Inferior parietal cortex (tissue), 1 donor: ENCODE data around the gene KCNJ14.

Experiments used
- DNase-seq: peaks from one replicate; pipeline ENCODE4 v3.0.0-alpha.2; 2016; ENCODE audit errors: extremely low spot score

Gene KCNJ14

DNA sequence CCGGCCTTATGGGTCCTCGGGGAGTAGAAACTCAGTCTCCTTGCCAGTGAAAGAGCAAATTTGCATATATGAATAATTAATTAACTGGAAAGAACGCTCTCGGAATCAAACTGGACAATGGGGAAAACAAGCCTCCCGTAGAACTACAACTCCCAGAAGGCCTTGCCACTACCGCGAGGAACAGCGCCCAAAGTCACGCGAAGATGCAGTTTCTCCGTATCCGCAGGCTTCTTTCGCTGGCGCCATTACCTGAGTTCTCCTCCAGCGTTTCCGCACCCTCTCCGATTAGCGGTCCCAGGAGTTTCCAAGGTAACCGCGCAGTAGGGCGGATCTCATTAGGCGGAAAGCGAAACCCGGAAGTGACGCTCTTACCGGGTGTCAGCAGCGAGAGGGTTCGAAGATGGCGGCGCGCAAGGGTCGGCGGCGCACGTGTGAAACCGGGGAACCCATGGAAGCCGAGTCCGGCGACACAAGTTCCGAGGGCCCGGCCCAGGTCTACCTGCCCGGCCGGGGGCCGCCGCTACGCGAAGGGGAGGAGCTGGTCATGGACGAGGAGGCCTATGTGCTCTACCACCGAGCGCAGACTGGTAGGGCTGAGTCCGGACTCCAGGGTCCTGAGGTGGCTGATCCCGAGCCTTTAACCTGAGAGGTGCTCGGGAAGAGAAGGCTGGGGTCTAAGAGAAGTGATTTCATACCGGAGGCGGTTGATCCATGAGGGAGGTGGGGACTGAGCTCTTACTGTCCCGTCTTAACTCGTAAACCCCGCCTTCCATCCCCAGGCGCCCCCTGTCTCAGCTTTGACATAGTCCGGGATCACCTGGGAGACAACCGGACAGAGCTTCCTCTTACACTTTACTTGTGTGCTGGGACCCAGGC lies 9.5 kb upstream of the KCNJ14 start, which contains the start of gene GRWD1:
Gene GRWD1, plus strand, starts transcription at position 378 of the 876 bp plus-strand sequence. Its CDS starts 23 bp downstream, at position 401.
- DNase-seq = peak; percentile 95

DNA sequence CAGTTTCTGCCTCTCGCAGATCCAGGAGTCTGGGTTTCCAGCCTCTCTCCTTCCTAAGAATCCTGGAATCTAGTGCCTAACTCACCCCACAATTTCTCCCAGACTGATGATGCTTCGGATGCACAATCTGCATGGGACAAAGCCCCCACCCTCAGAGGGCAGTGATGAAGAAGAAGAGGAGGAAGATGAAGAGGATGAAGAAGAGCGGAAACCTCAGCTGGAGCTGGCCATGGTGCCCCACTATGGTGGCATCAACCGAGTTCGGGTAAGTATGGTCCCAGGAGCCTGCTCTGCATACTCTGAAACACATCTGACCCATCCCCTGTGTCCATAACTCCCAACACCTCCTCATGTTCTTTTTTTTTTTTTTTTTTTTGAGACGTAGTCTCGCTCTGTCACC lies 8.8 kb upstream of the KCNJ14 start:
- no peak for DNase-seq

DNA sequence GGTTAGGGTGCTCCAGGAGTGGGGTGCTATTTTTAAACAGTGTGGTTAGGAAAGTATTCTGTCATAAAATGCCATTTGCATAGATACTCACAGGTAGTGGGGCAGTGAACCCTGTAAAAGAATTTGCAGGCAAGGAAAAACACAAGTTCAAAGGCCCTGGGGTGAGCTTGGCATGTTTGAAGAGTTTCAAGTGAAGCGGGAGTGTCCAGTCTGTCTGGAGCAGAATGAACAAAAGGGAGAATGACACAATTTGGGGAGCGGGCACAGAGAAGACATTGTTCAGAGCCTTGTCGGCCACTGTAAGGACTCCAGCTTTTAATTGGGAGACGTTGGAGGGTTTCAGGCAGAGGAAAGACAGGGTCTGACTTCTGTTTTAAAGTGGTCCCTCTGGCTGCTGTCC lies 6.8 kb upstream of the KCNJ14 start:
- no peak for DNase-seq

DNA sequence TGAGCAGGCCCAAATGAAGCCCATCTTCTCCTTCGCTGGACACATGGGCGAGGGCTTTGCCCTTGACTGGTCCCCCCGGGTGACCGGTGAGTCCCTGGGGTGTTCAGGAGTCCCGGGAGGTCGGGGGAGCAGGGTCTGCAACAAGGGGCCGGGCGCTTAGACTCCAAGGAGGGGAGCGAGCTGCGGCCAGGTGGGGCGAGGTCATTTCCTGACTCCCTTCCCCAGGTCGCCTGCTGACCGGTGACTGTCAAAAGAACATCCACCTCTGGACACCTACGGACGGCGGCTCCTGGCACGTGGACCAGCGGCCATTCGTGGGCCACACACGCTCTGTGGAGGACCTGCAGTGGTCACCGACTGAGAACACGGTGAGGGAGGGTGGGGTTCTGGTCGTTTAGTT lies 4.9 kb upstream of the KCNJ14 start:
- no peak for DNase-seq

DNA sequence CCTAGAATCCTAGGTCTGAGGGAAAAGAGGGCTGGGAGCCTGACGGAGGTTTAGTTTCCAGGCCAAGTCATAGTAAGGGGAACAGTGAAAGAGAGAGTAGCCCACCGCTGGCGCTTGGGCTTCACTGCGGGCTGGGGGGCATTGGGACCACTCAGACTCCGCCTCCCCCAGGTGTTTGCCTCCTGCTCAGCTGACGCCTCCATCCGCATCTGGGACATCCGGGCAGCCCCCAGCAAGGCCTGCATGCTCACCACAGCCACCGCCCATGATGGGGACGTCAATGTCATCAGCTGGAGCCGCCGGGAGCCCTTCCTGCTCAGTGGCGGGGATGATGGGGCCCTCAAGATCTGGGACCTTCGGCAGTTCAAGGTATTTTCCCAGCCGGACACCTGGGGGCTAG lies 4.5 kb upstream of the KCNJ14 start:
- DNase-seq = no peak

DNA sequence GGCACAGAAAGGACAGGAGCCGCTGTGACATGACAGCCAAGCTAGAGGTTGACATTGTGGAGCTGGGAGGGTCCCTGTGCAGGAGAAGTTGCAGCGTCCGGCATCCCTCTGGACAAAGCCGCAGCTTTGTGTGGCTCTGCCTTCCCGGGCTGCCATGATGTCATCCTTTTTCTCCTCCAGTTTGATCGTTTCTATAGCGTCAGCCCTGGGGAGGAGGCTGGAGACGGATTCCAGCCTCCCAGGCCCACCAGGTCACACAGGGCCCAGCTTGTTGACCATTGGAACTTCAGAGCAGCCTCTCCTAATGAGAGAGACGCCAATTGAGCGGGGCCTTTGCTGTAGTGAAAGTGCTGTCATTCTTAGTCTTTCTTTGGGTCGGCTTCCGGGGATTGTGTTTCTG lies 3.8 kb upstream of the KCNJ14 start:
- DNase-seq = no peak

DNA sequence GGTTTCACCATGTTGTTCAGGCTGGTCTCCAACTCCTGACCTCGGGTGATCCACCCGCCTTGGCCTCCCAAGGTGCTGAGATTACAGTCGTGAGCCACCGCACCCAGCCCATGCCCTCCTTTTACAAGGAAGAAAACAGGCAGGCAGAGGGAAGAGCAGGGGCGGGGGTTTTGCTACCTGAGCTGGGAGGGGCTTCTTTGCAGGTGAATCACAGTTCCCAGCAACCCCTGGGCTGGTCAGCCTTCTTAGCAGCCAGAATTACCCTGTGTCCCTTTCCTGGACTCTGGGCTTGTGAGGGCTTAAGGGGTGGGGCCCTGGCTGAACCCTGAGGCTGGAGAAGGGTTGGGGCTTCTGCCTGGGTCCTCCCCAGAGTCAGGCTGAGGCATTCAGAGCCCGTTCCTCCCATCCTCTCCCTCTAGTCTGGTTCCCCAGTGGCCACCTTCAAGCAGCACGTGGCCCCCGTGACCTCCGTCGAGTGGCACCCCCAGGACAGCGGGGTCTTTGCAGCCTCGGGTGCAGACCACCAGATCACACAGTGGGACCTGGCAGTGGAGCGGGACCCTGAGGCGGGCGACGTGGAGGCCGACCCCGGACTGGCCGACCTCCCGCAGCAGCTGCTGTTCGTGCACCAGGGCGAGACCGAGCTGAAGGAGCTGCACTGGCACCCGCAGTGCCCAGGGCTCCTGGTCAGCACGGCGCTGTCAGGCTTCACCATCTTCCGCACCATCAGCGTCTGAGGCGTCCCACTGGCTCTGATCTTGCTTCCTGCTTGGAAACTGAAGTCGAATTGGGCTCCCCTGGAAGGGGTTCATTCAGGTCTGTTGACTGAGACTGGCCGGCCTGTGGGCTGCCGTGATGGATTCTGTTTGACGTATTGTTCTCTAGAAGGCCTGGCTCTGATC lies 2.8 kb upstream of the KCNJ14 start:
- no peak for DNase-seq

DNA sequence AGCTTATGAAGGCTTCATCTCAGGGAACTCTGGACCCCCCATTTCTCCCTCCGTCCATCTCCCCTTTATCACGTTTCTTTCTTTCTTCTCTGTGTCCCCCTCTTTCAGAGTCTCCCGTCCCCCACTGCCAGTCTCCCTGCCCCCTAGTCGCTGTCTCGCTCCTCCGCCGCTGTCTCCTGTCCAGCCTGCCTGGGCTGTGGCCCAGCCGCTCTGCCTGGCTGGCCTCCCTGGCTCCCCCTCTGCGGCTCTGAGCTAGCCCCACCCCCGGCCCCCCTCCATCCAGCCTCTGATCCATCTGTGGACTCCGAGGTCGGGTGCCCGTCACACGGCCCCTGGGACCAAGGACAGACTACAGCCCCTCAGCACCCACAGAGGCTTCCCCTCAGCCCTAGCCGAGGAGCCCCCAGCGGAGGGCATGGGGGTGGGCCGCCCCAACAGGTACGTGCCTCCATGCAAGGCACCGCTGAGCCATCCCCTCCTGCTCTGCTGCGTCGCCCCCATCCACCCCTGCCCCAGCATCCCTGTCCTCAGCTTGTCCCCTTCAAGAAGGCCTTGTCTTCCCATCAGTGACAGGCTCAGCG lies 1.1 kb upstream of the KCNJ14 start:
- DNase-seq = no peak

DNA sequence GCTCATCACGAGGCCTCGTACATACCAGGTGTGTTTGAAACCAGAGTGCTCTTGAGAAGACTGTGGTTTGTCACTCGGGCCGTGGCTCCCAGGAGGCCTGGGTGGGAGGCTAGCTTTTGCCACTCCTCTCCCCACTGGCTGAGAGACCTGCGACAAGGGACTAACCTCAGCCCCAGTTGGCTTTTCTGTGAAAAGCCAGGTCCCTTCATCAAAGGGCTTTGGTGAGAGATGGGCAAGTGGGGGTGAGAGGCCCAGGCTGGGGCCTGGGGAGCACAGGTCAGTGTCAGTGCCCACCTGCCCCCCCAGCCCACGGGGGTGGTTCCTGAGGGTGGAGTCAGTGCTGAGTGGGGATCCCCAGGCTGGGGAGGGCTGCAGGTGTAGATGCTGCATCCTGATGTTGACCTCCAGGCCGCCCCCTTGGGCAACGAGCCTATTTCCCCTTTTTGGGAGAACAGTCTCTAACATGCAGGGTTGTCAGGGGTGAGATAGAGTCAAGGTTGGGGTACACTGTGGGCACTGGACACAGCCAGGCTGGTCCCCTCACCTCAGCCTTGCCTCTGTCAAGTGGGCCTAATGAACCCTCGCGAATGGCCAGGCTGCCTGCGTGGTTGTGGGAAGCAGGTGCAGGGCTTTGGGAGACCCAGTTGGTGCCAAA lies 661 bp downstream of the KCNJ14 start:
- no peak for DNase-seq

DNA sequence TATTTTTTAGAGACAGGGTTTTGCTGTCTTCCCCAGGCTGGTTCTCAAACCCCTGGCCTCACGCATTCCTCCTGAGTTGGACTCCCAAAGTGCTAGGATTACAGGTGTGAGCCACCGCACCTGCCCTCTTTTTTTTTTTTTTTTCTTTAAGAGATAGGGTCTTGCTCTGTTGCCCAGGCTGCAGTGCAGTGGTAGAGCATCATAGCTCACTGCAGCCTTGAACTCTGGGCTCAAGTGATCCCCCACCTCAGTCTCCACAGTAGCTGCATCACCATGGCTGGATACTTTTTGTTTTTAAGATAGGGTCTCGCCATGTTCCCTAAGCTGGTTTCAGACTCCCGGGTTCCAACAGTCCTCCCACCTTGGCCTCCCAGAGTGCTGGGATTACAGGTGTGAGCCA lies 1.5 kb downstream of the KCNJ14 start:
- no peak for DNase-seq

DNA sequence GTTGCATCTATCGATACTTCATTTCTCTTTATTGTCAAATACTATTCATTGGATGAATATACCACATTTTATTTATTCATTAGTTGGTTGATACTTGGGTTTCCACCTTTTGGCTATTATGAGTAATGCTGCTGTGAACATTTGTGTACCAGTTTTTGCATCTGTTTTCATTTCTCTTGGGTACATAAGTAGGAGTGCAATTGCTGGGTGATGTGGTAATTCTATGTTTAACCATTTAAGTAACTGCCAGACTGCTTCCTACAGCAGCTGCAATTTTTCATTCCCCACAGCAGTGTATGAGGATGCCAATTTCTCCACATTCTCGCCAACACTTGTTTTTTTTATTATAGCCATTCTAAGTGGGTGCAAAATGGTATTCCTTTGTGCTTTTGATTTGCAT lies 2.6 kb downstream of the KCNJ14 start:
- no peak for DNase-seq

DNA sequence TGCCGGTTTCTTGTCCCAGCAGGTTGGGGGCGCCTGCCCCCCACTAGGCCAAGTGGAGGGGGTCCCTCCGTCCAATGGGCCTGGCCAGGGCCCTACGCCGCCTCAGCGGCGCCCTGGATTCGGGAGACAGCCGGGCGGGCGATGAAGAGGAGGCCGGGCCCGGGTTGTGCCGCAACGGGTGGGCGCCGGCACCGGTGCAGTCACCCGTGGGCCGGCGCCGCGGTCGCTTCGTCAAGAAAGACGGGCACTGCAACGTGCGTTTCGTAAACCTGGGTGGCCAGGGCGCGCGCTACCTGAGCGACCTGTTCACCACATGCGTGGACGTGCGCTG lies 6.2 kb downstream of the KCNJ14 start:
- DNase-seq = no peak

DNA sequence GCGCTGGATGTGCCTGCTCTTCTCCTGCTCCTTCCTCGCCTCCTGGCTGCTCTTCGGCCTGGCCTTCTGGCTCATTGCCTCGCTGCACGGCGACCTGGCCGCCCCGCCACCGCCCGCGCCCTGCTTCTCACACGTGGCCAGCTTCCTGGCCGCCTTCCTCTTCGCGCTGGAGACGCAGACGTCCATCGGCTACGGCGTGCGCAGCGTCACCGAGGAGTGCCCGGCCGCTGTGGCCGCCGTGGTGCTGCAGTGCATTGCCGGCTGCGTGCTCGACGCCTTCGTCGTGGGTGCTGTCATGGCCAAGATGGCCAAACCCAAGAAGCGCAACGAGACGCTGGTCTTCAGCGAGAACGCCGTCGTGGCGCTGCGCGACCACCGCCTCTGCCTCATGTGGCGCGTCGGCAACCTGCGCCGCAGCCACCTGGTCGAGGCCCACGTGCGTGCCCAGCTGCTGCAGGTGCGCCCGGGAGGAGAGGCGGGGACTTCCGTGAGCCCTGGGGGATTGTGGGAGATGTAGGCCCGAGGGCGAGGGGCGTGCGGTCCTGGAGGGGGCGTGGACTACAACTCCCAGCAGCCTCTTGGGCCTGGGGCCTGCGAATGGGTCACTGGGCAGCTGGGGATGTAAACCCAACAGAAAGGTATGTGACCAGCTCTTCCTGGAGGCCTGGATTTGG lies 6.7 kb downstream of the KCNJ14 start:
- no peak for DNase-seq

DNA sequence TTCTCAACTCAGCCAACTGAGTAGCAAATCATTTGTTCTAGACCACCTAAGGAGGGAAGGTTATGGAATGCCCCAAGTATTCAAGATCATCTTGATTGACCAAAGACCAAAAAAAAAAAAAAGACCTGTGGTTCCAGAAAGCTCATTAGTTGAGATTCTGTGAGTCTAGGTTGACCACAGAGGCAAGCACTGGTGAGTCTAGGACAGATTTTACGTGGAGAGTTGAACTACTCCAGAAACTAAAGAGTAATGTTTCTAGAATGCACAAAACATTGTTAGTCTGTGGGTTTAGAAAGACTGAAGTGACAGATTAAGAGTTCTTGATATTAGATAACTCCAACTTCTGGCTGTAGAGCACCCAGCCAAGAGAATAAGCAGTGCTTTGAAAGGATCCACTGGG lies 9.8 kb downstream of the KCNJ14 start:
- no peak for DNase-seq

DNA sequence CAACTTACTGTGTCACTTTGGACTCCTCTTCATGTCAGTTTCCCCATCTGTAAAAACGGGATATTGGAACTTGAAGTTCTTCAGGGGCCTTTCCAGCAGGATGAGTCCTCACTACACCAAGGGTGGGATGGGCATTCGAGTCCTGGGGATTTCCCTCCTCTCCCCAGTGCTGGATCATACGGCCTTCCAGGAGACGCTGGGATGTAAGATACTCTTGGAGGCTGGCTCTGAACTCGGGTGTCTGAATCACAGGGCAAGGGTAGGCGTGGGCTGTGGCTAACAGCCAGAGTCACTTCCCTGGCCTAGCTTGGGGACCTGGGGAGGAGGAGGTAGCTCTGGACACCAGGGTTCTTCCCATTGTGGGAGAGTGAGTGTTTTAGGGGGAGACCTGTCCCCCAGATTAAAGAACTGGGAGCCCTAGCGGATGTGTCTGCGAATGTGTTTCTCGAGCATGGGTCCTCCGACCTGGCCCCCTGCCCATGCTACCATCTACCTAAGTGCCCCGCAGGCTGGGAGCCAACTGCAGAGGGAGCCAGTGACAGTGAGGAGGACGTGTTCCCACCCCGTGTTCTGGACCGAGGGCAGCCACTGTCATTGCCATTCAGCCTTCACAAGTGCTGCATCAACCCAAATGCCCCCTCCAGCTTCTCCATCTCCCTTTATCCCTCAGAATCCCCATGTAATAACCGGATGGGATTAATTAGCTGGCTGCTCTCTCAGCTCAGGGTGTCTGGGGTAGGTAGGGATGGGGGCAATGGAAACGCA lies 11.4 kb downstream of the KCNJ14 start:
- no peak for DNase-seq

DNA sequence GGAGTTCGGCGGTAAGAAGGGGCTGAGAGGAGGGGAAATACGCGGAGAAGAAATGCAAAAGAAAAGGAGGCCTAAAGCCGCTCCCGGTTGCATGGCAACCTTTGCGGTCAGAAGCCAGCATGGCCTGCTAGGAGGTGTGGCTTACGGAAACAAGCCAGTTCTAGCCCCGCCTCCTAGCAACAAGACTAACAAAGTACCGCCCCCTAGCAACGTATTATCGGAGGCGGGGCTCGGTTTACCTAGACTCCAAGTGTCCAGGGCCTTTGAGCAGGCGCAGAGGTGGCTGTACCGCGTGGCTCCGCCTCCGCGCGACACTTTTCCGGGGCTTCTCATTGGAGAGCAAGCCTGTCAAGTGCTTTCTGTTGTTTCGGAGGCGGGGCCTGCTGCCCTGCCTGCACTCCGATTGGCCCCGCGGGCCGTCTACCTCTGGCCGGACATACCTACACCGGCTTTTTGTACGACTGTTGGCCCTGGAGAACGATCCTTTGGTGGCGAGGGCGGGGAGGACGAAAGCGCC lies 13.5 kb downstream of the KCNJ14 start:
- DNase-seq = peak; percentile 100

DNA sequence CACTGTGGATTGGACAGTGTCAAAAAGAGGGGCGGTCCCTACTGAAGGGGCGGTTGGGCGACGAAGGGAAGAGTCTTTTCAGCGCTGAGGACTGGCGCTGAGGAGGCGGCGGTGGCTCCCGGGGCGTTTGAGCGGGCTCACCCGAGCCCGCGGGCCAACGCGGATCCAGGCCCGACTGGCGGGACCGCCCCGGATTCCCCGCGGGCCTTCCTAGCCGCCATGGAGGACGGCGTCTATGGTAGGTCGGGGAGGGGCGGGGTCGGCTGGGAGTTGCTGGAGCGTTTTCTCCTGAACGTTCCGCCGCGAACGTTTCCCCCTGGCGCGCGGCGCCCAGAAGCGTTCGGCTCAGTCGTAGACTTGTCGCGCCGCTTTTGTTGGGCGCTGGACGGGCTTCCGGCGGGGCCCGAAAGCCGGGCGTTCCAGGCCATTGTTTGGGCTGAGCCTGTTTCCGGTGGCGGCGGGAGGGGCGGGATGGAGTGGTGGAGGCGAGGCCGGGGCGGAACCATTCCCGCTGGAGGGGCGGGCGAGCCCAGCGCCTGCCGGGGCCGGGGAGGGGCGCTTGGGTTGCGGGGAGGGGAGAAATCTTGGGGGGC lies 14.0 kb downstream of the KCNJ14 start, which contains the start of gene CYTH2:
Gene CYTH2, plus strand, starts transcription at position 81 of the 593 bp plus-strand sequence. Its CDS starts 139 bp downstream, at position 220.
- peak; percentile 58 for DNase-seq

DNA sequence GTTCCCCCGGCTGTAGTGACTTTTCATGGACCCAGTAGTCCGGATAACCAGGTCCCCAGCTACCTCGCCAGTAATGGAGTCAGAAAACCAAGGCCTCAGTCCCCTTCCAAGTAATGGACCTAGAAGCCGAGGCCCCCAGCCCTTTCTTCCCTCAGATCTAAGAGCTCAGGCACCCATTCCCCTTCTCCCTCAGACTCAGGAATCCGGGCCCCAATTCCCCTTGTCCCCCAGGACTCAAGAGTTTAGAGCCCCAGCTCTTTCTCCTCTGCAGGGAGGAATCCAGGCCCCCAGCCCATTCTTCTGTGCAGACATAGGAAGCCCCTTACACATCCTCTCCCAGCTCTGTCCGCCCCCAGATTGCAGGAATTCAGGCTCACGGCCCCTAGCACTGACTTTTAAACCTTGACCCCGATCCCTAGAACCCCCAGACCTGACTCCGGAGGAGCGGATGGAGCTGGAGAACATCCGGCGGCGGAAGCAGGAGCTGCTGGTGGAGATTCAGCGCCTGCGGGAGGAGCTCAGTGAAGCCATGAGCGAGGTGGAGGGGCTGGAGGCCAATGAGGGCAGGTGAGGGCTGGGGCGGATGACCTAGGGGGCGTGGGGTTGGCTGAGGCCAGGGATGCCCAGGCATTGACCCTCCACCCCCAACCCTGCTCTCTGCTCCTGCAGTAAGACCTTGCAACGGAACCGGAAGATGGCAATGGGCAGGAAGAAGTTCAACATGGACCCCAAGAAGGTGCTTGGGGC lies 14.7 kb downstream of the KCNJ14 start:
- no peak for DNase-seq

DNA sequence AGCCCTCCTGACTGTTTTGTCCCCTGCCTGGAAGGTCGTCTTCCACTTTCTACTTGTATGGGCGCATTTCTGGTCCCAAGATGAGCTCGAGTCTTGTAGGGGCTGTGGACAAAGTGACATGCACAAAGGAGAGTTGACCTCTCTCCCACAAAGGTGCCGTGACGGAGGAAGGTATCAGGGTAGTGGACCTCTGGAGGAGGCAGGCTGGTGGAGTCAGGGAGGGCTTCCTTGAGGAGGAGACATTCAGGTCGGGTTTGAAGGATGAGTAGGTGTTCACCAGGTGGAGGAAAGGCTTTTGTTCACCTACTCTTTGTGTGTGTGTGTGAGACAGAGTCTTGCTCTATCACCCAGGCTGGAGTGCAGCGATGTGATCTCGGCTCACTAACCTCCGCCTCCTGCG lies 15.5 kb downstream of the KCNJ14 start:
- DNase-seq = no peak
